GM12892 (cell line): ENCODE data around the gene C2orf68.

Experiments
- DNase-seq: peaks from one replicate; pipeline ENCODE4 v3.0.0; 2011; ENCODE audit not compliant: insufficient read length
- FAIRE-seq: peaks from 2 replicates; lab custom pipeline; 2011; peaks lifted over from hg19 to GRCh38; lab: Jason Lieb, UNC
- POLR2A ChIP-seq: IDR thresholded peaks from 2 replicates; pipeline ENCODE4 v1.6.1; 2011; ENCODE audit warnings: low read depth, low read length, control low read depth
- POLR2AphosphoS5 ChIP-seq: IDR thresholded peaks from 2 replicates; pipeline ENCODE4 v1.6.1; 2011; ENCODE audit warnings: low read depth, low read length, control low read depth
- TAF1 ChIP-seq: IDR thresholded peaks from 2 replicates; pipeline ENCODE4 v1.6.1; 2011; ENCODE audit warnings: low read depth, mild to moderate bottlenecking, control low read depth, low read length, borderline replicate concordance

Gene C2orf68

GRCh38 chr2:85601771-85602475 is 9.9 kb downstream of the C2orf68 start:
- no peak for FAIRE-seq
- no peak for DNase-seq
- no peak for TF ChIP-seq POLR2A
- no peak for TF ChIP-seq POLR2AphosphoS5
- no peak for TF ChIP-seq TAF1

GRCh38 chr2:85600951-85601770 is 10.7 kb downstream of the C2orf68 start:
- TF ChIP-seq POLR2A (no peak), TAF1 (no peak), POLR2AphosphoS5 (no peak)

GRCh38 chr2:85600235-85600575 is 11.7 kb downstream of the C2orf68 start:
- FAIRE-seq (no peak), DNase-seq (no peak)
- TF ChIP-seq POLR2A = no peak
- TF ChIP-seq POLR2AphosphoS5 = no peak
- TF ChIP-seq TAF1 = no peak

More at GRCh38 chr2:85600951-85601770, 10.7 kb downstream of the C2orf68 start:
- FAIRE-seq (no peak), DNase-seq (no peak)

GRCh38 chr2:85599468-85600234 is 12.2 kb downstream of the C2orf68 start:
- FAIRE-seq = no peak
- no peak for DNase-seq
- TF ChIP-seq POLR2A (0 out of 2 replicates have a peak, but pooled peaks have one; percentile 17), TAF1 (no peak), POLR2AphosphoS5 (no peak; the same call in 1 of the 2 replicates)

GRCh38 chr2:85598594-85599340 is 13.1 kb downstream of the C2orf68 start:
- DNase-seq (no peak), FAIRE-seq (no peak)
- no peak for TF ChIP-seq TAF1
- no peak for TF ChIP-seq POLR2AphosphoS5
- no peak for TF ChIP-seq POLR2A

GRCh38 chr2:85597241-85597640 is 14.6 kb downstream of the C2orf68 start:
- FAIRE-seq (no peak), DNase-seq (no peak)
- no peak for TF ChIP-seq POLR2AphosphoS5
- TF ChIP-seq POLR2A = no peak
- TF ChIP-seq TAF1 = no peak

GRCh38 chr2:85596486-85597143 is 15.3 kb downstream of the C2orf68 start:
- DNase-seq = no peak
- no peak for FAIRE-seq
- no peak for TF ChIP-seq POLR2A
- TF ChIP-seq TAF1 = no peak
- no peak for TF ChIP-seq POLR2AphosphoS5

- no peak for FAIRE-seq
- TF ChIP-seq POLR2AphosphoS5 = no peak
- no peak for TF ChIP-seq POLR2A
- no peak for TF ChIP-seq TAF1
- DNase-seq = peak; percentile 30
These were observed 15.9 kb downstream of the C2orf68 start for GRCh38 chr2:85596026-85596333.

GRCh38 chr2:85595301-85596025 is 16.4 kb downstream of the C2orf68 start, which contains the start of gene RNF181:
RNF181 (plus strand) TSS chr2:85595745; CDS start chr2:85595764, 19 bp downstream.
- DNase-seq (peak; percentile 97), FAIRE-seq (peak; percentile 100)
- peak; percentile 80 for TF ChIP-seq POLR2AphosphoS5
- no peak for TF ChIP-seq TAF1
- peak; percentile 90 for TF ChIP-seq POLR2A

GRCh38 chr2:85594715-85595300 is 17.1 kb downstream of the C2orf68 start:
- FAIRE-seq = peak; percentile 14
- DNase-seq = no peak
- TF ChIP-seq POLR2A (no peak), POLR2AphosphoS5 (no peak), TAF1 (no peak)
